ENCODE measurements around the gene PER1. TPM values are rescaled to one million over a fixed set of nuclear protein-coding genes. Genes with fewer than 3 reads are reported as not detected.

Gene PER1
- total RNA-seq, 1 experiment from 2014 or later: 36.5 TPM

DNA sequence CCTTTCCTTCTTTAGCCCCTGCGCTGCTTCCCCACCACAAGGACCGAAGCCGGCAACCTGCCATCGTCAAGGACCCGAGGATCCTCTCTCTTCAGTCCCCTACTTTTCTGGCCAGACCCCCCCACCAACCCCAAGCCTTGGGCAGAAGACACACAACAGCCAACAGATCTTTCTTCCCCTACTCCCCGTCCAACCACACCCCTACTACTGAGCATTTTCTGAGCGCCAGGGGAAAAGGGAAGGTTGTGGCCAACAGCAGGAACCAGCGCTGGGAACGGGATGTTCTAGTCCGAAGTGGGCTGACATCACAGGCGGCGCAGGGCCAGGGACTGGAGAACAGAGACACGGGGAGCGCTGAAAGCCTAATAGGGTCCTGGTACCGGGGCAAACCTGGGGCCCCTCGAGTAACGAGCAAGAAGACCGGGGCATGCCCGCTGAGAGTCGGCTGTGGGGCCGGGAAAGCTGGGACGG is 528 bp downstream of the PER1 start:
- no peak overlapping the region for H2BK120ac ChIP-seq (ENCODE audit: low read depth, low read length, poor library complexity, severe bottlenecking)
- H3K56ac ChIP-seq (ENCODE audit: insufficient read length, low read depth, low read length): no peak overlapping the region
- no peak overlapping the region for H4K8ac ChIP-seq (replicated peaks; ENCODE audit: insufficient read length, low read depth, low read length)
- H3K4ac ChIP-seq (ENCODE audit: low read depth, low read length): no peak overlapping the region
- no peak overlapping the region for H2BK15ac ChIP-seq (ENCODE audit: low read depth, low read length)
- H3K4me1 ChIP-seq (ENCODE audit: insufficient read depth, low read length): peaks cover 5% of the 10 kb centered on the region
- peak overlapping the region; percentile 90 to 97 for H3K4me3 Mint-ChIP-seq
- H3K9me3 Mint-ChIP-seq: no peaks in the 10 kb centered on the region
- no peaks in the 10 kb centered on the region for H3K79me2 ChIP-seq (ENCODE audit: insufficient read depth, low read length)
- H2AK5ac ChIP-seq (ENCODE audit: insufficient read length, low read length): no peak overlapping the region
- no peaks in the 10 kb centered on the region for H3K9me3 ChIP-seq (ENCODE audit: control insufficient read depth, low read depth, low read length)
- H2BK20ac ChIP-seq (ENCODE audit: low read depth, low read length, poor library complexity, severe bottlenecking): no peak overlapping the region
- no peak overlapping the region for H3T11ph ChIP-seq (ENCODE audit: low read length)
- peaks cover 2% of the 10 kb centered on the region for H3K79me1 ChIP-seq (ENCODE audit: insufficient read depth, low read depth, low read length, poor library complexity, severe bottlenecking)
- H3K36me3 Mint-ChIP-seq (ENCODE audit: insufficient read depth in 1 of 3, low read depth in 3 of 3): peaks cover 21 to 32% (median 28%) of the 10 kb centered on the region in 3 experiments; a peak in 6 of 7 replicates
- WGBS (ENCODE audit: extremely low coverage, insufficient read length, low lambda C conversion rate): no CpG with 5 or more reads among the region's 22 CpGs
- H2BK5ac ChIP-seq (ENCODE audit: insufficient read length, low read length): no peak overlapping the region
- peaks cover 3% of the 10 kb centered on the region for H3K27me3 Mint-ChIP-seq (ENCODE audit: low read depth)
- H2AFZ ChIP-seq (ENCODE audit: low read length): no peak overlapping the region
- H3K9ac ChIP-seq (ENCODE audit: extremely low read depth, insufficient read length, low read length): peak overlapping the region; percentile 82
- no peak overlapping the region for H4K5ac ChIP-seq (ENCODE audit: insufficient read length, low read depth, low read length)
- peaks cover 18% of the 10 kb centered on the region for H3K23me2 ChIP-seq (ENCODE audit: insufficient read length, low read depth, low read length, poor library complexity, severe bottlenecking)
- H3K23ac ChIP-seq (ENCODE audit: insufficient read length, low read depth, low read length): no peak overlapping the region
- H4K20me1 ChIP-seq (ENCODE audit: control insufficient read depth, insufficient read depth, insufficient read length): no peaks in the 10 kb centered on the region
- peak overlapping the region; percentile 86 for H3K18ac ChIP-seq (ENCODE audit: insufficient read length, low read depth, low read length)
- H3K4me1 Mint-ChIP-seq: peaks cover 21 to 25% of the 10 kb centered on the region in 2 experiments
- TF ChIP-seq, protein P1, sequence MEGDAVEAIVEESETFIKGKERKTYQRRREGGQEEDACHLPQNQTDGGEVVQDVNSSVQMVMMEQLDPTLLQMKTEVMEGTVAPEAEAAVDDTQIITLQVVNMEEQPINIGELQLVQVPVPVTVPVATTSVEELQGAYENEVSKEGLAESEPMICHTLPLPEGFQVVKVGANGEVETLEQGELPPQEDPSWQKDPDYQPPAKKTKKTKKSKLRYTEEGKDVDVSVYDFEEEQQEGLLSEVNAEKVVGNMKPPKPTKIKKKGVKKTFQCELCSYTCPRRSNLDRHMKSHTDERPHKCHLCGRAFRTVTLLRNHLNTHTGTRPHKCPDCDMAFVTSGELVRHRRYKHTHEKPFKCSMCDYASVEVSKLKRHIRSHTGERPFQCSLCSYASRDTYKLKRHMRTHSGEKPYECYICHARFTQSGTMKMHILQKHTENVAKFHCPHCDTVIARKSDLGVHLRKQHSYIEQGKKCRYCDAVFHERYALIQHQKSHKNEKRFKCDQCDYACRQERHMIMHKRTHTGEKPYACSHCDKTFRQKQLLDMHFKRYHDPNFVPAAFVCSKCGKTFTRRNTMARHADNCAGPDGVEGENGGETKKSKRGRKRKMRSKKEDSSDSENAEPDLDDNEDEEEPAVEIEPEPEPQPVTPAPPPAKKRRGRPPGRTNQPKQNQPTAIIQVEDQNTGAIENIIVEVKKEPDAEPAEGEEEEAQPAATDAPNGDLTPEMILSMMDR (conservative IDR thresholded peaks at IDR 0.05): no peak
- no peaks in the 10 kb centered on the region for H3K27me3 ChIP-seq (ENCODE audit: insufficient read depth, low read length)
- no peak overlapping the region for H2BK12ac ChIP-seq (ENCODE audit: insufficient read length, low read depth, low read length)
- H3K27ac Mint-ChIP-seq: peak overlapping the region; percentile 56 to 95 (median 93); a peak in 5 of 7 replicates
- H3K14ac ChIP-seq (ENCODE audit: insufficient read depth, low read length): peak overlapping the region; percentile 94; the same call in 1 of the 2 replicates
- peak; percentile 56 for DNase-seq
- no peak overlapping the region for H3K27ac ChIP-seq (ENCODE audit: insufficient read length, low read depth, low read length)
- H3K4me2 ChIP-seq (ENCODE audit: insufficient read depth, insufficient read length, low read length): peak overlapping the region; percentile 87
- no peak overlapping the region for H4K91ac ChIP-seq (ENCODE audit: insufficient read length, low read depth, low read length)
